Stimulated activated CD4-positive, alpha-beta T cell treated with anti-CD3 and anti-CD28 coated beads, Interleukin-4, amount 100 ng/mL, for 48 hours (primary cell): ENCODE data around the gene ROR1.

ENCODE experiments used
- DNase-seq, 2 donors: peaks; one replicate each; pipeline ENCODE4 v3.0.0-alpha.2; 2020; ENCODE audit warnings: low read depth in 2 of 2

The ROR1 gene

DNA sequence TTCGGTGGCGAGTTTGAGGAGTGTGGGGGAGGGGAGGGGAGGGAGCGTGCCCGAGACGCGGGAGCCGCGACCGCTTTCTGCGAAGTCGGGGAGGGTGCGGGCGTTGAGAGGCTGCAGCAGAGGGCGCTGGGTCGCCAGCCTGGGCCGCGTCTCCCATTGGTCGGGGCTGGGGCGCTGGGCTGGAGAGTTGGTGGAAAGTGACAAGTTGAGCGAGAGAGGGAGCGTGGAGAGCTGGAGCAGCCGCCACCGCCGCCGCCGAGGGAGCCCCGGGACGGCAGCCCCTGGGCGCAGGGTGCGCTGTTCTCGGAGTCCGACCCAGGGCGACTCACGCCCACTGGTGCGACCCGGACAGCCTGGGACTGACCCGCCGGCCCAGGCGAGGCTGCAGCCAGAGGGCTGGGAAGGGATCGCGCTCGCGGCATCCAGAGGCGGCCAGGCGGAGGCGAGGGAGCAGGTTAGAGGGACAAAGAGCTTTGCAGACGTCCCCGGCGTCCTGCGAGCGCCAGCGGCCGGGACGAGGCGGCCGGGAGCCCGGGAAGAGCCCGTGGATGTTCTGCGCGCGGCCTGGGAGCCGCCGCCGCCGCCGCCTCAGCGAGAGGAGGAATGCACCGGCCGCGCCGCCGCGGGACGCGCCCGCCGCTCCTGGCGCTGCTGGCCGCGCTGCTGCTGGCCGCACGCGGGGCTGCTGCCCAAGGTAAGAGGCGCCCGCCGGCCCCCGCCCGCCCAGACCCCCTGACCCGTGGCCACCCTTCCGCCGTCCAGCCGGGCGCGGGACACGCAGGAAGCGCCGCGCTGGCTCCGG lies at the start of gene ROR1:
ROR1 (plus strand) TSS at position 203 of the 802 bp plus-strand sequence.
- DNase-seq: peak; percentile 54 to 68

DNA sequence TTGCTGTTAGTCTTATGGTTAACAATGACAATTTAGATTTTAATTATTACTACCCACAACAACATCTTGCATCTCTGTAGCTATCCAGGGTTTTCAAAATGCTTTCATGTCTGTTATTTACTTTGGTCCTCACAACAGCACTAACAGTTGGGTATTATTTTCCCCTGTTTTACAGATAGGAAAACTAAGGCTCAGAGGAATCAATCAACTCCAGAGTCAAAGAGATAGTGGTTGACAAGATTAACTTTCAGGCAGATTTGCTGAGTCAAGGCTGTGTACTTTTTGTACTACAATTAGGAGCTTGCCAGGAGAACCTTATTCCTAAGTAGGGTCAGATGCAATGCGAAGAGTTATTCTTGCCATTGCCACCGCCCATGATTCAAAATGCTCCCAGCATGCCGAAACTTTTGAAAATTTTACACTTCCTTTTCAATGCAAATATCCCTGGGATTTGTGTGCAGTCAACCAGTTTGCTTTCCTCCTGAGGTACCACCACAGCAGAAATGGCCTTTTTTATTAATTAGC lies 49.4 kb upstream of the ROR1 start:
- DNase-seq: no peak

DNA sequence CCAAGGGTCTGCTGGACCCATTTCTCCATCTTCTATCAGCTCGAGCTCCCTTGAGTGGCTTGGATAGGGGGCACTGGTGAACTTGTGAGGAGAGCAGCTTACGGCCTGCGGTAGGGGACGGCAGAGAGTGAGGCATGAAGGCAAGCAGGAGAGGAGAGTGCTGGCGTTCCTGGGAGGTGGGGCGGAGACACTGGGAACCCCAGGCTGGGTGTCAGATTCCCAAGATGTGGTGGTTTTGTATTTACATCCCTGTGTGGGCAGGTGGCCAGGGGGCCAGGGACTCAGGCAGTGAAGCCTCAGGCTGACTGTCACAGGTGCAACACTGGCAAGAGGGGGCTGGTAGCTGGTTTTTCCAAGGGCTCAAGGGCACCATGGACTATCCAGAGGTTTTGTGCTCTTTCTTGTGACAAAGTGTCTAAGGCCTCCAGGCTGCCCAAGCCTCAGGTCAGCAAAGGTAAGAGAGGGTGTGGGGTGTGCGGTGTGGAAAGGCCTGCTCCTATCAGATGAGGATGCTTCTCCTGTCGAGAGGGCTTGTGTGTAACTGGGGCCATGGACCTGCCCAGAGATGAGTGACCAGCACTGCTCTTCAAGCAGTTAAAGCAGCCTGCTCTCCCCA lies 45.1 kb upstream of the ROR1 start:
- DNase-seq: no peak

DNA sequence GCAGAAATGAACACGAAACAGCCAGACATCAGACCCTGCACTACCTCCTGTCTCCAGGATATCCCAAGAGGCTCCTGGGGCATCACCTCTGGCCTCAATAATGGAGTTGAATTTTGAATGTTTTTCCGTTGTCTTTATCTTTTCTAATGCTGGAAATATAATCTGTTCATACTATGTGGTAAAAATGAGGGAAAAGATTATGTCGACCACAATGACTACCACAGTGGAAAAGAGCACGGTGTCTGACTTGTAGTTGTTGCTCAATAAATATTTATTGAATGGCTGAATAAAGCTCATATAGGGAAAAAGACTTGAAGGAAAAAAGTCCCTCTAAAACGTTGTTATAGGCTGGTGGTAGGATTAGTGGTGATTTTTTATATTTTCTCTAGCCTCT lies 44.6 kb upstream of the ROR1 start:
- no peak for DNase-seq

DNA sequence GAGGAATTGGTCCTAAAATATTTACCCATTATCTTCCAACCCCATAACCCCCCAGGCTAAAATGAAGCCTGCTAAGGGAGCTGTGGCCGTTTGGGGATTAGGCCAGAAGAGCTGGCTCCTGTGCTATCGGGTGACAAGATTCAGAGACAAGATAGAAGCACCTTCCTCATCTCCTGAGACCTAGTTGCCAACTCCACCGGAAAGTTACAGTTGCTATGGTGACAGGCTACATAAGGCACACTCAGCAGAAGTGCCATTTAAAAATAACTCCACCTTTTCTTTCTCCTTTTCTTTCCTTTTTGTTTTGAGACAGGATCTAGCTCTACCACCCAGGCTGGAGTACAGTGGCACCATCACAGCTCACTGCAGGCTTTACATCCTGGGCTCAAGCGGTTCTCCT lies 43.6 kb upstream of the ROR1 start:
- no peak for DNase-seq

DNA sequence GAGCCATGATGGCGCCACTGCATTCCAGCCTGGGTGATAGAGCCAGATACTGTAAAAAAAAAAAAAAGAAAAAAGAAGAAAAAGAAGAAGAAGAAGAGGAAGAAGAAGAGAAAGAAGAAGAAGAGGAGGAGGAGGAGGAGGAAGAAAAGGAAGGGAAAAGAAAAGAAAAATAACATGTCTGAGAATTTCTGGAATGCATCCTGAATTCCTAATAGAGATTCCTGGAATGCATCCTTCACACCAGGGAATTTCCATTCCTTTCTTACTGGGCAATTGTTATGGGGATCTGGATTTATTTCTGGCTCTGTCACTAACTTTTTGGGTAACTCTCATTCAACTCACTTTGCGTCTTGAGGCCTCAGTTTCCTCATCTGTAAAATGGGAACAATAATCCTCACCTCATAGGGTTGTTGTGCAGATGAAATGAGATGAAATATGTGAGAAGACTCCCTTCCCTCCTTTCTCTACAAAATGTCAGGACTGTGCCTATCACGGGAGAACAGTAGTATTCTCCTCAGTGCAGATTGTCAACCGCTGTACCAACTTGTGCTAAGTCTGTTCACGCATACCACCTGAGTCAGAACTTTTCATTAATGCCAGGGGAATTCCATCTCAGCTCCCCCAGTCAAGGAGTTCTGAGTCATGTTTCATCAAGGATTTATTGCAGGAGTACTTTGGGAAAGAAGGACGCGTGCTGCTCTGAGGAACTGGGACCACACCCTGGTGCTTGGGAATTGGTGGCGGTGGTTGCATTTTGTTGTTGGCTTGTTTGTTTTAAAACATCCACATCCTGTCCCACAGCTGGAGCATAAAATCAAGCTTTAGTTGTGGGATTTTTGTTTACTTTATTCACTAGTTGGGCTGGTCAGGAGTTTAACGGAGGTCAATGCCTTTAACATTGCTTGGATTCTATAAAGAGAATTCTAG lies 42.4 kb upstream of the ROR1 start:
- DNase-seq: no peak

DNA sequence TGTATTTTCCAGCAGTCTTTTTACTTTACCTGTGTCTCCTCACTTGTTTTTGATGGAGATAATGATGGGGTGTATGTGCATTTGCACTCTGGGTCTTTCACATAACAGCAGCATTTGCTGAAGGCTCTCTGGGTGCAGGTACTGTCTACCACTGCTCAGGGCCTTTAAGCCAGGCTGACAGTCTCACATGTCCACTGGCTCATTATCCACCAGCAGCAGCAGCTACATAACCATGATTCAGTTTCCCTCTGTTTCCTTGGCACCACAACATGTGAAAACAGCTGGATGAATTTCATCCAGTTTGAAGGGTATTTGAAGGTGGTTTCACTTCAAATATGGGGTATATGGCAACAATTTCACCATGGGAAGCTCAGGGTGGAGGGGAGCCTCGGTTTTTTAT lies 41.2 kb upstream of the ROR1 start:
- DNase-seq: no peak

DNA sequence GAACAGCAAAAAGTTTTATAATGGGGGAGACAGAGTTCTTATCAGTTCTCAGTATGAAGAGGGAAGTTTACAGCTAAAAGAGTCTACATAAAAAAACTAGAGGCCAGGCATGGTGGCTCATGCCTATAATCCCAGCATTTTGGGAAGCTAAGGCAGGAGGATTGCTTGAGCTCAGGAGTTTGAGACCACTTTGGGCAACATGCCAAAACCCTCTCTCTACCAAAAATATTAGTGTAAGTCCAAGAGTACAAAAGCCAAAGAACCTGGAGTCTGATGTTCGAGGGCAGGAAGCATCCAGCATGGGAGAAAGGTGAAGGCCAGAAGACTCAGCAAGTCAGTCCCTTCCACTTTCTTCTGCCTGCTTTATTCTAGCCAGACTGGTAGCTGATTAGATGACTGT lies 35.0 kb upstream of the ROR1 start:
- DNase-seq: no peak

DNA sequence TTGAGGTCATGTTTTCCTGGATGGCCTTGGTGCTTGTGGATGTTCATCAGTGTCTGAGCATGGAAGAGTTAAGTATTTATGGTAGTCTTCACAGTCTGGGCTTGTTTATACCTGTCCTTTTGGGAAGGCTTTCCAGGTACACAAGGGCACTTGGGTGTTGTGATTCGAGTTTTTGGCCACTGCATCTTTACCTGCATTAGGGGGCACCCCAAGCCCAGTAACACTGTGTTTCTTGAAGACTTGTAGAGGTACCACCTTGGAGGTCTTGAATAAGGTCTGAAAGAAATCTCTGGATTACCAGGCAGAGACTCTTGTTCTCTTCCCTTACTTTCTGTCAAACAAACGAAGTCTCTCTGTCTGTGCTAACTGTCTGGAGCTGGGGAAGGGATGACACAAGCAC lies 34.4 kb upstream of the ROR1 start:
- no peak for DNase-seq

DNA sequence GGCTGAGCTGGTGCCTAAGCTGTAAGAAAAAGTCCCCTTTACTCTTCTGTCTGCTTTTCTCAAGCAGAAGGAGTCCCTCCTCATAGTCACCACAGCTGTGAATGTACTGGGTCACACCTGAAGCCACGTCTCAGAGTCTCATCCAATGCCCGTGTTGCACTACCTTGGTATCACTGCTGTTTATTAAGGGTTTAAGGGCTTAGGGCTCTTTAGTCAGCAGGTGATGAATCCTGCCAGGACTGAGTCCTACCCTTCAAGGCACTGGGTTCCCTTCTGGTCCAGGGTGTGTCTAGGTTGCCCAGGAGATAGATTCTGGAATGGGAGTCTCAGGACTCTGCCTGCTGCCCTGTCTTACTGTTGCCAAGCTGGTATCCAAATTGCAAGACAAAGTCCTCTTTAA lies 33.4 kb upstream of the ROR1 start:
- no peak for DNase-seq

DNA sequence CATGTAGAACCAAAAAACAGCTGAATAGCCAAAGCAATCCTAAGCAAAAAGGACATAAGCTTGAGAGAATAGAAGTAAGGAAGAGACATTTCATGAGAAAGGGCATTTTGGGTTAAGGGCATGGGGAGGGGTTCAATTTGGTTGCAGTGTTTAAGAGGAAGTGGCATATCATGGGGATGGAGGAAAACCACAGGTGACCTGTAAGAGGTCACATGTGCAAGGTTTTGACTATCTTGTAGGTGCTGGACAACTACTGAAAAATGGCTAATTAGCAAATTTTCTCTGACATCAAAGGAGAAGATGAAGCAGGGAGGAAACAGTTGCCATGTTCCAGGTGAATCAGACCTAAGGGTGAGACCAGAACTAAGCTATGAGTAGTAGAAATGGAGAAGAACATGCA lies 31.3 kb upstream of the ROR1 start:
- no peak for DNase-seq

DNA sequence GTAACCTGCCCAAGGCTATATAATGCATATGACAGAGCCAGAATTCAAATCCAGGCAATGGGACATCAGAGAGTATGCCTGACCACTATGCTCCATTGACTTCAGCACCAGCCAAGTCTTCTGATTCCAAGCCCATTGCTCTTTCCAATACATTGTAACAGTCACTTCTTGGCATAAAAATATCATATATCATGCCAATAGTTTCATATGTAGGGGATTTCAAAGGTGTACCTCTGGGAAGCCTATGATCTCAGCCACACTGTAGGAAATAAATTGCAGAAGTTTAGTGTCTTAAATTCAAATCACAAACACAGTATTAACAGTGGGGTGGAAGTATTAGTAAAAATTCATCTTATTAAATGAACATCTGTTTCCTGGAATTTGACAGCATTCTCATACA lies 30.0 kb upstream of the ROR1 start:
- DNase-seq: no peak

DNA sequence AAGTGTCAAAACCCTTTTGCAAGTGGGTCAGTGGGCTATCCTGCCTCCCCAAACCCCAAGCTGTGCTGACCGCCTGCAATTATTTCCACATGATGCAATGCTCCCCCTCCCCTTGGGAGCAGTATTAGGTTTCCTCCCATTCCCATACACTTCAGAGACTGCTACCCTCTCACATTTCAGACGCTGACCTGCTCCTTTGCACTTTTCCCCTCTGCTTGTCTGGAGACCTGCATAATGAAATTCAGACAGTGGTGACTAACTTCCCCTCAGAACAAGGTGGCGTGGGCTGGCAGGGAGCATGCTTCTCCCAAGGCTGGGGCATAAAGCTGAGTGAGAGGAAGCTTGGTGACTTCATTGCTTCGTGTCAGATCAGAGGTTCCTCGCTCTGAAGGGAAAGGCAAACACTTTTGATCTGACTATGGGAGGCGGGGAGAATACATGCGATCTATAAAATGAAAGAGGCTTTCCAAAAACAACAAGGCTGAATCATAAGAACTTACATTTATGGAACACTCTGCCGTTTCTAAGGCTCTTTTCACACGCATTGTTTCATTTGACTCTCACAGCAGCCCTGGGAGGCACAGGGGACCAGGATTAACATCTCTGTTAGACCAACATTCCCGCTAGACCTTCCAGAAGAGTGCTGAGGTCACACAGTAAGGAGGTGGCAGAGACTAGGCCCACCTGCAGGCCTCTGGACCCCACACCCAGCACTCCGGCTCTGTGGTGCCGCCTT lies 27.5 kb upstream of the ROR1 start:
- peak; percentile 29 to 44 for DNase-seq

DNA sequence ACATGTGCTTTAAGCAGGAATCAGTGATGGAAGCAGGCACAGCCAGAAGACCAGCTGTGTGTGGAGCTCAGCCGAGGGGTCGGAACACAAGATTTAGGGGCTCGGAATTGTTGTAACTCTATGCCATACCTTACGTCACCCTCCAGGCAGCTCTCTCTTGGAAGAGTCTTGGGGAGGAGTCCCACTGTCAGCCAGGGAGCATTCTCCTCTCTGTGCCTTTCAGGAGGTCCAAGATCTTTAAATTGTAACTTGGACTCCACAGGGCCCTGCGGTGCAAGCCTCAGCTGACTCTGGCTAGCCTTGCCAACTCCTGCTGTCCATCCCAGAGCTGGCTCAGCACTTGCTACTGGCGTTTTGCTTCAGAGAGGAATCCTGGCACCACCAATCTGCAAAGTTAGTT lies 26.4 kb upstream of the ROR1 start:
- DNase-seq: no peak

DNA sequence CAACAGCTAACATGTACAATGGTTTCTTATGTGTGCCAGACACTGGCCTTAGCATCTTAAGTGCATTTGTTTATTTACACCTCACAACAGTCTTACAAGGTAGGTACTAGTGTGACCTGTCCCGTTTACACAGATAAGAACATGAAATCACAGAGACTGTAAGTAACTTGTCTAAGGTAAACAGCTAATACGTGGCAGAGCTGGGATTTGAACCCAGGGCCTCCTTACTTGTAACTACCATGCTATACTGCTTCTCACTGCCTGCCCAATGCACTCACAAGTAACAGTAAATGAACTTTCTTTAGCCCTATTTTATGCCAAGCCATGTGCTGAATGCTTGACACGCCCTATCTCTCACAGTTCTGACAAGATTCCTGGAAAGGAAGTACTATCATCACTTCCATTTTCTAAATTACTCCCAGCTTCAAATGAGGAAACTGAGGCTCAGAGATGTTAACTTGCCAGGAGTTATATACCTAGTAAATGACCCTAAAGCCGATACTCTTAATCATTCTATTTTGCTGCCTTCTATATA lies 25.7 kb upstream of the ROR1 start:
- no peak for DNase-seq

DNA sequence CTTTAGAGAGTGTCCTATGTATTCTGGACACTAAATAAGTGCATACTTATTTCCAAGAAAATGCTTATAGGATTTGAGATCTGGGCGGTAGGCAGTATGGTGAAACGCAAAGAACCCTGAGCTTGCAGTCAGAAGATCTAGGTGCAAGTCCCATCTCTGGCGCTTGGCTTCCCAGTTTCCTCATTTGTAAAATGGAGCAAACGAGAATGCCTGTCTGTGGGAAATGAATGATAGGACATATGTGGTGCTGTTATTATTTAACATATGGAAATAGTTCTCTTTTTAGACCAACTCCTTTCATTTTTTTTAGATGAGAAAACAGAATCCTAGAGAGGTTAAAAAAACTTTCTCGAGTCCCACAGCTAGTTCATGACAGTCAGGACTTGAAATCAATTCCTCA lies 25.2 kb upstream of the ROR1 start:
- DNase-seq: no peak

DNA sequence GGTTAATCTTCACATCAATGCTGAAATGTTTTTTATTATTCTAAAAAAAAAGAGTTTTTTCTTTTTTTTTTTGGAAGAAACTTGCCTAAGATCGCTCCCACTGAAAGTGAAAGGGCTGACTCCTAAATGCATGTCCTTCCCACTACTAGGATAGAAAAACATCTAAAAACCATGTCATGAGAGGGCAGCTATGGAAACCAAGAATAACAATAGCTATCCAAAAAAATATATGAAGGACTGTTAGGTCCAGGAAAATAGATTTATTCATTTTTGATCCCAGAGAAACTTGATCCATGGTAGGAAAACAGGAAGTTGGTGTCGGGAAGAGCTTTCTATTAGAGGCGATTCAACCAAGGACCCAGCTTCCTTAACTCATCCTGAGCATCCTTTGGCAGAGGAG lies 23.1 kb upstream of the ROR1 start:
- no peak for DNase-seq

DNA sequence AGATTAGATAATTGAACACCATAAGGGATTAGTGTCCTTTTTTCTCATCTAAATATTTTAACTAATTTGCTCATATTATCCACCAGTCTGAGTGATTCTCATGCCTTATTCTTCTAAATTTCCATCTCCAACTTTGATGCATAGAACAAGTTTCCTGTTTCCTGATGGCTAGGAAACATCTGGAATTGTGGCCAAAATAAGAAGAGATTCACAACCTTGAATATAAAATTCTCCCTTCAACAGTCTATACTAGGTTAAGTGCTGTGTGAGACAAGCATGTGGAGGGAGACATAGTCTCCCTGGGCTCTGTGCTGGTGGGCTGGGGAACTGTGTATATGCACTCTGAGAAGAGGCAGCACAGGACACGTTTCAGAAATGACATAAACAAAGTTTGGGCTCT lies 21.6 kb upstream of the ROR1 start:
- DNase-seq: no peak

DNA sequence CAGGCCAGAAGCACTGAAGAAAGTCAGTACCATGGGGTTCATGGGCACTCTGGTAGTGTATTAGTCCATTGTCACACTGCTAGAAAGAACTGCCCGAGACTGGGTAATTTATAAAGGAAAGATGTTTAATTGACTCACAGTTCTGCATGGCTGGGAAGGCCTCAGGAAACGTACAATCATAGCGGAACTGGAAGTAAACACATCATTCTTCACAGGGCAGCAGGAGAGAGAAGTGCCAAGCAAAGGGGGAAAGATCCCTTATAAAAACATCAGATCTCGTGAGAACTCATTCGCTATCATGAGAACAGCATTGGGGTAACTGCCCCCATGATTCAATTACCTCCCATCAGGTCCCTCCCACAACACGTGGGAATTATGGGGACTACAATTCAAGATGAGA lies 20.2 kb upstream of the ROR1 start:
- DNase-seq: no peak

DNA sequence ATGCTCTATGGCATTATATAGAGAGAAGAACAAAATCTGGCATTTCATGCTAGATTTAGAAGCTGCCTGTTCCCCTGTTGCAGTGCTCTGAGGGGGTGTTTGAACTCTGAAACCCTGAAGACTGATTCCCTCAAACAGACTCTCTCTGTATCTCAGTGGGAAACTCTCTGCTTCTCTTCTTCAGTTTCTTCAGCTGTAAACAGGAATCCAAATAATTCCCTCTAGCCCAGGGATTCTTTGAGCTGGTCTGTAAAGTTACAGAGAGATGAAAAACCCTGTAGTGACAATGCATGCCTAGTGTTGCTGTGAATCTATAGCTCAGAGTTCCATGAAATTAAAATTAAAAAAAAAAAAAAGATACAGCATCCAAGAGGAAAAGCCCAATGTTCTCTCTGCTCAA lies 17.0 kb upstream of the ROR1 start:
- no peak for DNase-seq

DNA sequence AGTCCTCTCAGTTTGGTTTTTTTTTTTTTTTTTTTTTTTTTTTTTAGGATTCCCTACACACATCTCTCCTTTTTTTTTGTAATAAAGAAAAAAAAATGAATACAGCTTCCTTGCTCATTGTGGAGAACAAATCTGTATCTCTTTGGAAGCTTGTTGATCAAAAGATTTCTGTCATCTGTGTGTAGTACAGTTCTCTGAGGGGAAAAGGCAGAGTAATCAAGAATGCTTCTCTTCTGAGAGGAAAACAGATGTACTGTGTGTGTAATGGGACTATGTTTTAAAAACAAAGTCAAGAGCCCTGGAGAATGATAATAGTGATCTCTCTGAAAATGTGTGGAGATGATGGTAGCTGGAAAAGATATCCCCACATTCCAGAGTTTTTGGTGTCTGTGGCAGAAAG lies 16.5 kb upstream of the ROR1 start:
- no peak for DNase-seq
